ENCODE results near the gene SP100. TPM values are rescaled to one million over a fixed set of nuclear protein-coding genes. Genes with fewer than 3 reads are reported as not detected.

The SP100 gene
- total and polyA plus RNA-seq, 2 of the 13 experiments (the other 11 are each of a cell fraction or from before 2014, with no cell fraction given): 12.6 to 16.5 TPM

GRCh38 chr2:230434677-230435324 lies 18.8 kb downstream of the SP100 start:
- no peaks in the 10 kb centered on the region for H3K79me2 ChIP-seq (ENCODE audit: insufficient read depth, low read length)
- H3K4me2 ChIP-seq (ENCODE audit: low read depth, low read length): no peak overlapping the region
- CTCF ChIA-PET (ENCODE audit: low intra/inter-chr PET ratio, low total read pairs): no interaction called here

More at GRCh38 chr2:230434677-230435324, 18.8 kb downstream of the SP100 start:
- in situ Hi-C loops (cut with HindIII; ENCODE audit: extremely low pct_ligation_motif_present, low pct_unique_long_range_greater_than_20kb) (no loop called here), intact Hi-C loops (cut with micrococcal nuclease; ENCODE audit: unreplicated experiment) (no loop called here)
- no peak overlapping the region for H3K27ac ChIP-seq (ENCODE audit: extremely low read length, insufficient read depth, low read length)
- H3K27me3 ChIP-seq (ENCODE audit: control insufficient read depth in 1 of 2, insufficient read depth in 2 of 2, low read length in 2 of 2): no peaks in the 10 kb centered on the region
- no peak overlapping the region for H3K4me3 ChIP-seq (replicated peaks in 1 of 3; ENCODE audit: insufficient read depth in 1 of 3, low read depth in 2 of 3, low read length in 3 of 3)
- BruUV-seq (replicated peaks): no TSS peak
- H3K4me1 ChIP-seq (ENCODE audit: insufficient read depth, low read length): no peaks in the 10 kb centered on the region
- no peaks in the 10 kb centered on the region for H3K36me3 ChIP-seq (replicated peaks in 1 of 2; ENCODE audit: control insufficient read depth in 1 of 2, insufficient read depth in 2 of 2, low read length in 2 of 2)
- DNase-seq (ENCODE audit: low spot score): no peak
- TF ChIP-seq ZBTB1 (CRISPR knock-in tag; IDR thresholded peaks at IDR 0.05; ENCODE audit: borderline replicate concordance) (no peak), DPF2 (CRISPR knock-in tag; IDR thresholded peaks at IDR 0.05; ENCODE audit: borderline replicate concordance, low read depth) (no peak), HBP1 (CRISPR knock-in tag; IDR thresholded peaks at IDR 0.05; ENCODE audit: low read depth) (no peak), RFXAP (CRISPR knock-in tag; IDR thresholded peaks at IDR 0.05; ENCODE audit: borderline replicate concordance) (no peak), RFXANK (CRISPR knock-in tag; IDR thresholded peaks at IDR 0.05) (no peak), TOPORS (CRISPR knock-in tag; IDR thresholded peaks at IDR 0.05) (no peak), ZNF335 (CRISPR knock-in tag; IDR thresholded peaks at IDR 0.05) (no peak), ZNF17 (CRISPR knock-in tag; IDR thresholded peaks at IDR 0.05) (no peak), GPBP1L1 (CRISPR knock-in tag; IDR thresholded peaks at IDR 0.05) (no peak), HOXA3 (CRISPR knock-in tag; IDR thresholded peaks at IDR 0.05) (no peak), NR2F1 (CRISPR knock-in tag; IDR thresholded peaks at IDR 0.05) (no peak), ZEB1 (IDR thresholded peaks at IDR 0.05; ENCODE audit: insufficient replicate concordance, low read depth) (no peak), FOXO1 (CRISPR knock-in tag; IDR thresholded peaks at IDR 0.05) (no peak)
- no peak for ATAC-seq
- no peak for FAIRE-seq
- peaks cover 11% of the 10 kb centered on the region for H3K9me3 ChIP-seq (ENCODE audit: low read length)
- no peak overlapping the region for H2AFZ ChIP-seq (ENCODE audit: low read length)
- no peaks in the 10 kb centered on the region for H4K20me1 ChIP-seq (ENCODE audit: insufficient read depth, low read length)
- no peak overlapping the region for H3K9ac ChIP-seq (ENCODE audit: insufficient read depth, low read depth, low read length)
- 84% methylated on average over 4 of the region's 4 CpGs for WGBS (ENCODE audit: low lambda C conversion rate)
- POLR2A ChIA-PET: no interaction called here

Data from HepG2 (cell line).